ENCODE results near the gene UBE2H. TPM values are rescaled to one million over a fixed set of nuclear protein-coding genes. Genes with fewer than 3 reads are reported as not detected.

UBE2H gene
- total RNA-seq, 1 donor from 2014 or later: 99.1 TPM

- Mint-ChIP-seq H3K27me3 (no peaks in the 10 kb centered on the region), H3K4me3 (ENCODE audit: low read depth) (no peak overlapping the region), H3K9me3 (ENCODE audit: low read depth) (no peaks in the 10 kb centered on the region), H3K36me3 (ENCODE audit: insufficient read depth) (peaks cover 11% of the 10 kb centered on the region), H3K27ac (no peak overlapping the region), H3K4me1 (ENCODE audit: low read depth) (peaks cover 41% of the 10 kb centered on the region)
- no peak for DNase-seq (ENCODE audit: low spot score, unreplicated experiment)
- TF ChIP-seq CTCF (IDR thresholded peaks at IDR 0.05; ENCODE audit: unreplicated experiment): no peak
Observed at GRCh38 chr7:129859183-129859582, 93.6 kb downstream of the UBE2H start.

- Mint-ChIP-seq H3K9me3 (ENCODE audit: low read depth) (no peaks in the 10 kb centered on the region), H3K27me3 (no peaks in the 10 kb centered on the region), H3K27ac (no peak overlapping the region), H3K36me3 (ENCODE audit: insufficient read depth) (peaks cover 11% of the 10 kb centered on the region), H3K4me3 (ENCODE audit: low read depth) (no peak overlapping the region), H3K4me1 (ENCODE audit: low read depth) (peaks cover 41% of the 10 kb centered on the region)
- TF ChIP-seq CTCF (IDR thresholded peaks at IDR 0.05; ENCODE audit: unreplicated experiment): no peak
- DNase-seq (ENCODE audit: low spot score, unreplicated experiment): no peak
Observed at GRCh38 chr7:129858490-129858889, 94.3 kb downstream of the UBE2H start.

GRCh38 chr7:129857313-129857712 is 95.4 kb downstream of the UBE2H start:
- H3K9me3 Mint-ChIP-seq (ENCODE audit: low read depth): no peaks in the 10 kb centered on the region
- peaks cover 11% of the 10 kb centered on the region for H3K36me3 Mint-ChIP-seq (ENCODE audit: insufficient read depth)
- TF ChIP-seq CTCF (IDR thresholded peaks at IDR 0.05; ENCODE audit: unreplicated experiment): no peak
- DNase-seq (ENCODE audit: low spot score, unreplicated experiment): no peak
- peak overlapping the region; percentile 50 for H3K27ac Mint-ChIP-seq
- H3K27me3 Mint-ChIP-seq: no peaks in the 10 kb centered on the region
- peaks cover 41% of the 10 kb centered on the region for H3K4me1 Mint-ChIP-seq (ENCODE audit: low read depth)
- no peak overlapping the region for H3K4me3 Mint-ChIP-seq (ENCODE audit: low read depth)

GRCh38 chr7:129855935-129856717 is 96.6 kb downstream of the UBE2H start:
- no peaks in the 10 kb centered on the region for H3K9me3 Mint-ChIP-seq (ENCODE audit: low read depth)
- H3K27ac Mint-ChIP-seq: no peak overlapping the region
- H3K4me3 Mint-ChIP-seq (ENCODE audit: low read depth): no peak overlapping the region
- DNase-seq (ENCODE audit: low spot score, unreplicated experiment): no peak
- peaks cover 51% of the 10 kb centered on the region for H3K4me1 Mint-ChIP-seq (ENCODE audit: low read depth)
- H3K27me3 Mint-ChIP-seq: no peaks in the 10 kb centered on the region
- peaks cover 11% of the 10 kb centered on the region for H3K36me3 Mint-ChIP-seq (ENCODE audit: insufficient read depth)
- TF ChIP-seq CTCF (IDR thresholded peaks at IDR 0.05; ENCODE audit: unreplicated experiment): no peak

GRCh38 chr7:129855234-129855673 is 97.5 kb downstream of the UBE2H start:
- no peak for TF ChIP-seq CTCF (IDR thresholded peaks at IDR 0.05; ENCODE audit: unreplicated experiment)
- H3K4me1 Mint-ChIP-seq (ENCODE audit: low read depth): peaks cover 58% of the 10 kb centered on the region
- no peak overlapping the region for H3K4me3 Mint-ChIP-seq (ENCODE audit: low read depth)
- H3K36me3 Mint-ChIP-seq (ENCODE audit: insufficient read depth): peaks cover 10% of the 10 kb centered on the region
- no peaks in the 10 kb centered on the region for H3K9me3 Mint-ChIP-seq (ENCODE audit: low read depth)
- H3K27me3 Mint-ChIP-seq: no peaks in the 10 kb centered on the region
- H3K27ac Mint-ChIP-seq: peak overlapping the region; percentile 15
- DNase-seq (ENCODE audit: low spot score, unreplicated experiment): no peak

All from progenitor cell of endocrine pancreas (in vitro differentiated cells).